ENCODE data around the gene HOXD9. TPM values are rescaled to one million over a fixed set of nuclear protein-coding genes. Genes with fewer than 3 reads are reported as not detected.

HOXD9 gene
- polyA plus RNA-seq, 1 donor (not counting 4 experiments of a cell fraction or from before 2014, with no cell fraction given) = not detected

DNA sequence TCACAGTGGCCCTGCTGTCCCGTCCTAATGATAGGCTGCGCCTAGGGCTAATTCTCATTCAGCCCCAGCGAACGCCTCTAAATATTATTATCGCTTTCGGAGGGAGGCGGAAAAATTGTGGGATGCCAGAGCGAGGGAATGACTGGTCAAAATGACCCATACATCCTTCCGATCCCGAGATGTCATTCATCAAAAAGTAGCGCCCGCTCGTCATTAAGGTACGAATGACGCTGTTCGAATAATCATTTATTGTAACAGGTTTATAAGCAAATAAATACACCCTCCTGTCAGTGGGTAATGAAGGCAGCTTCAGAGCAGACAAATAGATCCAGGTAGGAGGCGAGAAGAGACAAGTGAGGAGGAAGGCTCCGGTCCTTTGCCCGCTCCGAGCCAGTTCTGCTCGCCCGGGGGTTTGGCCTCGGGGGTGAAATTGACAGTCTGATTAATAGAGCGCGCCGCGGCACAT is 38.7 kb upstream of the HOXD9 start, which contains the start of gene EVX2:
Gene EVX2, minus strand, starts transcription at position 167 of the 466 bp plus-strand sequence. CDS start 186 bp downstream, outside the sequence.
- H3K79me2 ChIP-seq (ENCODE audit: control insufficient read depth, insufficient read depth, low read length) = no peaks in the 10 kb centered on the region
- H3K4me3 ChIP-seq (ENCODE audit: control insufficient read depth in 2 of 3, extremely low read depth in 1 of 3, insufficient read depth in 2 of 3, low read depth in 1 of 3, low read length in 3 of 3) = no peak within 1 kb of the TSS
- H3K9me3 ChIP-seq (ENCODE audit: control insufficient read depth, low read depth, low read length) = peaks cover 16% of the 10 kb centered on the region
- H3K36me3 ChIP-seq (ENCODE audit: control insufficient read depth in 2 of 2, extremely low read depth in 1 of 2, insufficient read depth in 2 of 2, low read length in 2 of 2) = no peaks in the 10 kb centered on the region
- no peak within 1 kb of the TSS for H3K9ac ChIP-seq (ENCODE audit: control insufficient read depth, extremely low read depth, insufficient read depth, low read length)
- TF ChIP-seq EZH2 (IDR thresholded peaks at IDR 0.05; ENCODE audit: low read length) = peak; percentile 39
- TF ChIP-seq CTCF (optimal IDR thresholded peaks at IDR 0.05 in 1 of 3, IDR thresholded peaks at IDR 0.05 in 1 of 3, conservative IDR thresholded peaks at IDR 0.05 in 1 of 3; ENCODE audit: extremely low read depth in 1 of 3, insufficient read depth in 2 of 3, low read length in 3 of 3) = no peak
- no peaks in the 10 kb centered on the region for H3K9me1 ChIP-seq (ENCODE audit: control insufficient read depth, extremely low read depth, insufficient read depth, low read length)
- dilution Hi-C loops (cut with MboI; ENCODE audit: extremely low pct_ligation_motif_present, low sequenced_read_pairs) = no loop called here
- peaks cover 98% of the 10 kb centered on the region for H3K27me3 ChIP-seq (ENCODE audit: control insufficient read depth, extremely low read depth, insufficient read depth, low read length)
- no peak within 1 kb of the TSS for H2AFZ ChIP-seq (ENCODE audit: control insufficient read depth, low read length)
- H3K4me2 ChIP-seq (ENCODE audit: control insufficient read depth, extremely low read depth, insufficient read depth, low read depth, low read length) = no peak within 1 kb of the TSS
- no peak for FAIRE-seq
- DNase-seq (ENCODE audit: low read depth, low spot score) = no peak
- H3K4me1 ChIP-seq (ENCODE audit: control insufficient read depth, extremely low read depth, insufficient read depth, low read length) = no peaks in the 10 kb centered on the region
- no peak within 1 kb of the TSS for H3K27ac ChIP-seq (ENCODE audit: control insufficient read depth, insufficient read depth, low read length)
- H4K20me1 ChIP-seq (ENCODE audit: control insufficient read depth, extremely low read depth, insufficient read depth, low read length) = no peaks in the 10 kb centered on the region

GRCh38 chr2:176084611-176085119 is 37.9 kb upstream of the HOXD9 start:
- Histone ChIP-seq H2AFZ (ENCODE audit: control insufficient read depth, low read length) (no peak overlapping the region), H3K27ac (ENCODE audit: control insufficient read depth, insufficient read depth, low read length) (no peak overlapping the region), H3K36me3 (ENCODE audit: control insufficient read depth in 2 of 2, extremely low read depth in 1 of 2, insufficient read depth in 2 of 2, low read length in 2 of 2) (no peaks in the 10 kb centered on the region), H4K20me1 (ENCODE audit: control insufficient read depth, extremely low read depth, insufficient read depth, low read length) (no peaks in the 10 kb centered on the region), H3K4me1 (ENCODE audit: control insufficient read depth, extremely low read depth, insufficient read depth, low read length) (no peaks in the 10 kb centered on the region), H3K9me1 (ENCODE audit: control insufficient read depth, extremely low read depth, insufficient read depth, low read length) (no peaks in the 10 kb centered on the region), H3K79me2 (ENCODE audit: control insufficient read depth, insufficient read depth, low read length) (no peaks in the 10 kb centered on the region), H3K4me2 (ENCODE audit: control insufficient read depth, extremely low read depth, insufficient read depth, low read depth, low read length) (no peak overlapping the region), H3K4me3 (ENCODE audit: control insufficient read depth in 2 of 3, extremely low read depth in 1 of 3, insufficient read depth in 2 of 3, low read depth in 1 of 3, low read length in 3 of 3) (no peak overlapping the region), H3K9ac (ENCODE audit: control insufficient read depth, extremely low read depth, insufficient read depth, low read length) (no peak overlapping the region), H3K9me3 (ENCODE audit: control insufficient read depth, low read depth, low read length) (peaks cover 16% of the 10 kb centered on the region), H3K27me3 (ENCODE audit: control insufficient read depth, extremely low read depth, insufficient read depth, low read length) (peaks cover 98% of the 10 kb centered on the region)
- dilution Hi-C loops (cut with MboI; ENCODE audit: extremely low pct_ligation_motif_present, low sequenced_read_pairs) = no loop called here
- DNase-seq (ENCODE audit: low read depth, low spot score) = no peak
- FAIRE-seq = no peak
- TF ChIP-seq CTCF (optimal IDR thresholded peaks at IDR 0.05 in 1 of 3, IDR thresholded peaks at IDR 0.05 in 1 of 3, conservative IDR thresholded peaks at IDR 0.05 in 1 of 3; ENCODE audit: extremely low read depth in 1 of 3, insufficient read depth in 2 of 3, low read length in 3 of 3) (no peak), EZH2 (IDR thresholded peaks at IDR 0.05; ENCODE audit: low read length) (no peak)
